NCI-H146 (cell line): ENCODE data around the gene IP6K3.

Source experiments
- DNase-seq: peaks from one replicate; lab custom pipeline; 2025; lab: John Stamatoyannopoulos, UW

Gene IP6K3

DNA sequence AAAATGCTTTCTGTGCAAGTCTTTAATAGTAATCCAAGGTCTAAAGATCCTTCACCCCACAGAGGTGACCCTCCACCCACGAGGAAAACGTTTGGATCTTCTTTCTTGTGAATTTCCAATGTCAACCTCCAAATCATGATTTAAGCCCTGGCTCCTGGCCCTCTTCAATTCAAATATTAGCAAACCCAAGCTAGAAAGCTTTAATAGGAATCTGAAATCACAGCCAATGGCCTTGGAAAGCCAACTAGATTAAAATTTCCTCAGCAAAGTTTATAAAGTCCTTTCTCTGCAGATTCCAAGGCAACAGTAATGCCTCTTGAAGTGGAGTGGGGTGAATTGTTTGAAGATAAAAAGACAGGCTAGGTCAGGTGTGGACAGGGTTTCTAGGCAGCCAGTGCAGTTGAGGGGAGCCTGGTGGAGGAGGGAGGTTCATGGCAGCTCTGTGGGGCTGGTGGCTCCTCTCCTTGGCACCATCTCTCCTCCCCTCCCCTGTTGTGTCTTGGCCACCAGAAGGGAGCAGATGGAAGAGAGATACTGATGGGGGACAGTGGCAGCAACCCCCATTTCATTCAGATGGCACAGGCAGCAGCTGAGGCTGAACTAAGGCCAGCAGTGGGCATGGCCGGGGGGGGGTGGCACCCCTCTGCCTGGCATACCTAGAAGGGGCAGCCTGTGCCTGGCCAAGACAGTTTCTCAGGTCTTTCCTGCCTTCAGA, 23.2 kb downstream of the IP6K3 start:
- no peak for DNase-seq

DNA sequence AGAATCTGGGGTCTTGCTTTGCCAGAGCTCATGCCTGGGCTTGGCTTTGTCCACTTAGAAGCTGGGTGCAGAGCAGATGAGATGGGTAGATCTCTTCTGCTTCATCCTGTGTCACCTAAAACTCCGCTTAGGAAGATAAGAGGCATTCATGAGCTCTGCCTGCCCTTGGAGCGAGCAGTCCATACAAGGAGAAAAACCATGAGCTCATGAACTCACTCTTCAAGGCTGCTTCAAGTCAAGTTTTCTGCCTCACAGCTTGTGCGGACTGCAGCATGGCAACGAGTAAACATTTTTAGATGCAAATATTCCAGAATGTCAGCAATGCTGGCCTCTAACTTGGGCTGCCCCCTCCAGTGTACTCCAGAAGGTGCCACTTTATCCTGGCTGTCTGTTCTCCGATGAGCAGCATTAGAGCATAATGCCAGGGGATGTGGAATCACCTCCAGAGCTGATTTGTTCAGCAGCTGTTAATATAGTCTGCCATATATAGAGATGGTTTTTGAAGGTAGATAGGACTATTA, 24.5 kb downstream of the IP6K3 start:
- no peak for DNase-seq

DNA sequence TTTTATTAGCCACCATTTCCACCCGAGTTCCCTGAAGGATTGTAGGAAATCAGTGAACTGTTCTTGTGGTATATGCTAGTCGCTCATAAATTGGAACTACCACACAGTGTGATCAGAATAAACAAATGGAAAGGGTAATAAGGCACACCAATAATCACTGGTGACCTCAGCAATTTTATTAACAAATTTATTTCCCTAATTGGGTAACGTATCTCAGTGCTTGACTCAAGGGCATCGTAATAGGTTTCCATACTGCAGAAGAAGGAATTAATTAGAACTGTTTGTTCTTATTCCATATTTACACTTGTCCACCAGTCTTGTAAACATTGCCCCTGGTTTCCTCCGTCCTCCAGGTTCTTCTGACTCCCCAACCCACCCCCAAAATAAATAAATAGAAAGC, 25.2 kb downstream of the IP6K3 start:
- DNase-seq, result no peak

DNA sequence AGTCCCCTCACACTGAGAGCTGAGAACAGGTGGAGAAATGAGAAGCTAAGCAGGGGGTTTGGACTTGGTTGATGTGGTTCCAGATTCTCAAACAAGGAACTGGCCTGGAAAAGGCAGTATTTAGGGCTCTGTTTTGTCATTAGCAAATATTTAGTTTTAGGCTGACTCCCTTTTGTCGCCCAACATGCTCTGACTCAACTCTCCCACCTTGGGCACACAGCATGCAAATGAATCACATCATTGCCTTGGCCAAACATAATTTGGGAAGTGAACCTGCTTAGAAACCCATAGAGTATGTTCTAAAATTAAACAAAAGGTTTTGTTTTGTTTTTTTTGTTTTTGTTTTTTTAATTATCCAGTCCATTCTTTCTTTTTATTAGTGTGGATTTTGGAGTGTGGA, 25.7 kb downstream of the IP6K3 start:
- peak; percentile 19 for DNase-seq

DNA sequence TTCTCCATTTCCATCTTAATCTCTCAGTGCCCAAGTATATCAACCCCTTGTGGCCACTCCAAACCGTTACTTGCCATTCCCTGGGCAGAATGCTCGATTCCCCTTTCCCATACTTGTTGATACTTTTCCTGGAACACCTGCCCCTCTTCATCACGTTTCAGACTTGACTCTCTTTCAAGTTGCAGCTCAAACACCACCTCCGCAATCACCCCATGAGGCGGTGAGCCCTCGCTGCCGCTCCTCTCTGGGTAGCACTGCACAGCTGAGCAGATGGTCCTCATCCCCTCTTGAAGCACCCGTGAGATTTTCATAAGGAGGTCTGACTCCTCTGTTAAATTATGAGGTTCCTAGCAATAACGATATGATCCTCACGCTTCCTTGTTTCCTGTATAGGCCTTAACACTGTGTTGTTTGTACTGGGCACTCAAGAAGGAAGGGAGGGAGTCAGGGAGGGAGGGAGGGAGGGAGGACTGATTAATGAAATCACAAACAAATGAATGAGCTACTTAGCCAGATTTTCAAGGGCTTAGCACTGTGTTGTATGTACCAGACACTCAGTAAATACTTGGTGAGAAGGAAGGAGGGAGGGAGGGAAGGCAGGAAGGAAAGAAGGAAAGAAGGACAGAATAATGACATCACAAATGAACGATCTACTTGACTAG, 27.2 kb downstream of the IP6K3 start:
- DNase-seq, result no peak

DNA sequence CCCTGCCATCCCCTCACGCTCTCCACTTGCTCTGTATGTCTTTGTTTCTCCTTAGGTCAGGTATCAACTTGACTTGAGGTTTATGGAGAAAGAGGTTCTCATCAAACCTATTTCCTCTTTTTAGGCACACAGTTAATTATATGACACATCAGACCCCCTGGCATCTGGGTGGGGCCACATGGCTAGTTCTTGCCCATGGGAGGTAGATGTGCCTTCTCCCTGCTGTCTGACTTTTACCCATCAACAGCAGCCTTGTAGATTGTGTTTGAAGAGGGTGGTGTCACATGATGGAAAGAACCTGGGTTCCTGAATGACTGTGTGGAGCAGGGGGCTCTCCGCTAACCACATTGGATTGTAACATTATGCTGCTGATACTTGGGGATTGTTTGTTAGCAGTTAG, 28.0 kb downstream of the IP6K3 start:
- no peak for DNase-seq

DNA sequence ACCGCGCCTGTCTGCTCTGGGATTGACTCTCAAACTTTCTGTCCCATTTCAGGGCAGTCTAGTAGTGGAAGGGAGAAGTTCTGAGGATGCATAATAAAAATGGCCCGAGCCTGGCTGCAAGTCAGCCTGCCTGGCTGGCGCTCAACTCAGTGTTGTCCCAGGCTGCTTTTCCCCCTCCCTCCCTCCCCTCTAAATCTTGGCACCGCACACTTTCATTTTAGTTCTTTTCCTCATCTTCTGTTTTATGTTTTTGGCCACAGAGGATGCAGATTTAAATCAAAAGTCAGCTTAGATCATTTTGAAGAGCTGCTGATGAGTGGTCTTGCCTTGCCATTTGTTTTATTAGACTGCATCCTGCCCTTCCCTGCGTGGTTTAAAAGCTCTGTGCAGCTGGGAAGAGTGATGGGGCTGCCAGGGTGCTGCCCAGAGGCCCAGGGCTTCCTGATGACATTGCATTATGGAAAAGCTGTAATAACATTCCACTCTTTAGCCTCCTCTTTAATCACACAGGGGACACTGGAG, 28.7 kb downstream of the IP6K3 start:
- DNase-seq, result no peak

DNA sequence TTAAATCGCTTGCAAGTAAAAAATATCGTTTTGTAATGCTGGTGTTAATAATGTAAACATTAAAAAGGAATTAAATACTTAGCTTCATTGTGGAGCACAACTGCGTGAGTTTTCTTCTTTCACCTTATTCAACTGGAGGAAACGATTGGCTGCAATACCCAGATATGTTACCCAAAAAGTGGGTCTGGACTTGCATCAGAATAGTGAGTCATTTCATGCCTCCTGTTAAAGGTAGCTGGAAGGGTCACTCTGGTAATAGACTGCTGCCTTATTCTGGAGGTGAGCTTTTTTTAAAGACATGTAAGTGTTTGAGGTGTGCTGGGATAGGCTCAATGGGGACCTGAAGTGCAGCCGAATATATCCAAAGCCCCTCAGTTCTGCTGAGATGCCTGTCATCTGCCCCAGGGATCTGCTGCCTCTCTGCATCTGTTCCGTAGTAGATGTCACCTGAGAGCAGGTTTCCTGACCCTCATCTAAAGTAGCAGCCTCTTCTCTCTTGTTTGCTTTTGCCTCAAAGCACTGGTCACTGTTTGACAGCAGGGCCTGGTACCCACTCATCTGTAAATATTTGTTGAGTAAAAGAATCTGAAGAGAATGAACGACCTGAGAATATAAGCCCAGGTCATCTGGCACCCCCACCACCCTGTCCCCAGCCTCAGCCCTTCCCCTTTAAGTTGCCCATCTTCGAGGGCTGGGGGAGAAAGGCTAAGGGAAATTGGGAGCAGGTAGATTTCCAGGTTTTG, 29.6 kb downstream of the IP6K3 start:
- DNase-seq, result peak; percentile 69

DNA sequence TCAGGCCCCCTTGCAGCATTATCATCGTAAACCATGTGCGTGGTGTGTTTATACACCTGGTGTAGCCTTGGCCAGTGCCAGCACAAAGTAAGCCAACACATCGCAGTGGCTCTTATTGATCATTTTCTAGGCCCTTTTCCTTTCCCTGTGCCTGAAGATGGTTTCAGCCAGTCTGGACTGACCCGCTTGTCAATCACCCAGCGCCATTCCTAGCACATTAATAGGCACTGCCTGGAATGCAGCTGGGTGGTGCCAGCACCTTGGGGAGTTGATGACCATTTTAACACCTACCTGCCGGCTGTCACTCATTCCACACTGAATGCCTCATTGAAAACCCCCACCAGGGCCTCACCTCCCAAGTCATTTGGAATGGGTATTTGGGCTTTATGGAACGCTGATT, 30.3 kb downstream of the IP6K3 start:
- DNase-seq, result peak; percentile 77

DNA sequence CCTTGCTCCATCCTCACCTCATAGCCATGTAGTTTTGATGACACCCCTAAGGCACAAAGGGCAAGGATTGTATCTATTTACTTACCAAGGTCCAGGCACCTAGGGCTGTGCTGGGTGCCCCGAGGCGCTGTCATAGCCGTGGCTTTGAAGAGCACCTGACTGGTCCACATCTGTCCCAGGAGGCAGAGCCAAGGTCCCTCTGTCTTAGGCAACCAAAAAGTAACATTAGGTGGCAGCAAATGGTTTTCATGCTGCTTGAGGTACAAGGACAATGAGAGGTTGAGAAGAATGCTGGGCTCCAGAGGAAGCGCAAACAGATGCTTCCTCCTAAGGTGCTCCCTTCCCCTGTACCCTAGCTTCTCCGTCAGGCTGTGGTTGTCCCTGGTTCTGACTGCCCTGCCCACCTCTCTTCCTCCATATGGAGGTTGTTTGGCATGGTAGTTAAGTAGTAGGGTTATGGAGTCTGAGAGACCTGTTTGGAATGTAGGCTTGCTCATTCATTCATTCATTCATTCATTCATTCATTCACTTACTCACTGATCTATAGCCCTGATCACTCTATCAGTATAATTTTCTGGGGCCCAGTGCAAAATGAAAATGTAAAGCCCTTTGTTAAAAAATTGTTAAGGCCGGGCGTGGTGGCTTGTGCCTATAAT, 32.2 kb downstream of the IP6K3 start:
- DNase-seq, result no peak

DNA sequence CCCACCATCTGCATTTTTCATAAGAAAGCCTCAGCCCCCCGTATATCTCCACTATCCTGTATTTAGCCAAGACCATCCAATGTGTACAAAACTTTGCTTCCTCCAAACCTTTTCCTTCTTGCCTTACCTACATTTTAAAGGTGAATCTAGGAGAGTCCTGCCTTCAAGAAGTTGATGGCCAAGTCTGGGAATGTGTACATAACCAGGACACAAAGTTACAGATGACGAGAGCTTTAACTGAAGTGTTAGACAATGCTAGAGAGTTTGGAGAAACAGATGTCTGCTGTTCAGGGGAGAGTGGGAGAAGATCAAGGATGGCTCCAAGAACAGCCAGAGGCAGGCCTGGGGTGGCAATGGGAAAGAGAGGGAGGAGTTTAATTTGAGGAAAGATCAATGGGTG, 32.9 kb downstream of the IP6K3 start:
- DNase-seq, result no peak

DNA sequence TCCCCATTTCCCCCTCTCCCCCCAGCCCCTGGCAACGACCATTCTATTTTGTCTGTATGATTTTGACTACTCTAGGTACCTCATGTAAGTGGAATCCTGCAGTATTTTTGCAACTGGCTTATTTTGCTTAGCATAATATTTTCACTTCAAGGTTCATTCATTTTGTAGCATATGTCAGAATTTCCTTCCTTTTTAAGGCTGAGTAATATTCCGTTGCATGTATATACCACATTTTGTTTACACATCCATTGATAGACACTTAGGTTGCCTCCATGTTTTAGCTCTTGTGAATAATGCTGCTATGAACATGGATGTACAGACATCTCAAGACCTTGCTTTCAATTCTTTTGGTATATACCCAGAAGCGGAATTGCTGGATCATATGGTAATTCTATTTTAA, 33.8 kb downstream of the IP6K3 start:
- no peak for DNase-seq

DNA sequence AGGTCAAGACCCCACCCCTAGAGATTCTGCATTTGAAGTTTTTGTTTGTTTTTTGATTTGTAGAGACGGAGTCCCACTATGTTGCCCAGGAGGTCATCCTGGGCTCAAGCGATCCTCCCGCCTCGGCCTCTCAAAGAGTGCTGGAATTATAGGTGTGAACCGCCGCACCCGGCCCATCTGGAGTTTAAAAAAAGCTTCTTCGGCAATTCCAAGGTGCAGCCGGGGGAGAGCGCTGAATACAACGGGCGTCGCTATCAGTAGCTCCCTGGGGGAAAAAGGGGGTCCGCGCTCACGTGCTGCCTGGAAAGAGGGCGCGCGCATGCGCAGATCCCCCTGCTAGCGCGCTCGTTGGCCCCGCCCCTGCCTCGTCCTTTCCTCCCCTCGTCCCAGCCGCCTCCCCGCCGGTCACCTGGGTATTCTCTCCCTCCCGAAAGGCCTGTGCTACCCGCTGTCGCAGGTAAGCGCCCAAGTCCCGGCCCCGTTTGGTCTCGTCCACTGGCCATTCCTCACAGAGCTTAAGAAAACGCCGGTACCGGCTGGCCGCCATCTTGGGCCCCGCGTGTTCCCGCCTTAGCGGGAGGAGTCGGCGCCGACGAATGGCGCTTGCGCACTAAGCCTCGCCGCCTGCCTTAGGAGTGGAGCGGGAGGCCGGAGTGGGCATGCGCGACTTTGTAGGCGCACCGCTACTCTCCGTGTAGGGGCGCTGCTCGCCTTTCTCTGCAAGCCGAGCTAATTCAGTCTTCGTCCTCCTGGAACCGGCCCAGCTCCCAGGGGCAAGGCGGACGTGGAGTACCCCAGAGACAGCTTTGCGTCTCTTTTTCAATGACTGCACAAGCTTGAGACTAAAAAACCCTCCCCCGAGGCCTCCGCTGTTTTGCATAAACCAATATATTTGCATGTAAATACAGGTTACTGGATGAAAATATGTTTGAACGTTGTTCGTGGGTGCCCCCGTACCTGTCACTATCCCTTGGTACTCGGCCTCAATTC, 35.3 kb downstream of the IP6K3 start, which contains the start of gene UQCC2:
Gene UQCC2 (minus strand): TSS at position 561 of the 990 bp plus-strand sequence. CDS start 14 bp downstream, at position 547.
- DNase-seq, result peak; percentile 97

DNA sequence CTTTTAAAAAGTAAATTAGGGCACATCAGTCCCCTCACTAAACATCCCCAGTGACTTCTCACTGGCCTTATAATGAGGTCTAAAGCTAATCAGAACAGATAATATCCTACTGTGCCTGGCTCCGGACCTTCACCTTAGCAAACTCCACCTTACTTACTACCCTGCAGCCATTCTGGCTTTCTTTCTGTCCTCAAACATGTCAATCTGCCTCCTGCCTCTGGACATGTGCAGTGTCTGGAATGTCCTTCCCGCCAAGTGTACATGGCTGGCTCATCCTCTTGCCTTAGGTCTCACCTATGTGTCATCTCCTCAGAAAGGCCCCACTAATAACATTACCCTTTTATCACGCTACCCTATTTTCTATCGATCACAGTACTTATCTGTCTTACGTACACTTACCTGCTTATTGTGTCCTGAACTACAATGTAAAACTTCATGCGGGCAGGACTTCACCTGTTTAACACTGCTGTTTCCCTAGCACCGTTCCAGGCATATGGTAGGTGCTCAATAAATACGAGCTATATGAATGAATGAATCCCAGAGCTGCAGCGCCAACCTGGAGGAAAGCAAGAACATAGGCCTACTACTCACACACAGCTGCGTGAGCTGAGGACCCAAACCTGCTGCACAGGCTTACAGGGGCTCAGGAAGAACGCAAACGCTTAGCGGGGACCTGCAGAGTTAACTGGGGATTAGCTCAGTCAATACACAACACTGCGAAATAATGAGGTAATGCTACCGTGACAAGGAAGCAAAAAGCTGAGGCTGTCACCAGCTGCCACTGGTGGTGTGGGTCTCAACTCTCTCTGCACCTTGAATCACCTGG, 36.2 kb downstream of the IP6K3 start:
- peak; percentile 50 for DNase-seq

DNA sequence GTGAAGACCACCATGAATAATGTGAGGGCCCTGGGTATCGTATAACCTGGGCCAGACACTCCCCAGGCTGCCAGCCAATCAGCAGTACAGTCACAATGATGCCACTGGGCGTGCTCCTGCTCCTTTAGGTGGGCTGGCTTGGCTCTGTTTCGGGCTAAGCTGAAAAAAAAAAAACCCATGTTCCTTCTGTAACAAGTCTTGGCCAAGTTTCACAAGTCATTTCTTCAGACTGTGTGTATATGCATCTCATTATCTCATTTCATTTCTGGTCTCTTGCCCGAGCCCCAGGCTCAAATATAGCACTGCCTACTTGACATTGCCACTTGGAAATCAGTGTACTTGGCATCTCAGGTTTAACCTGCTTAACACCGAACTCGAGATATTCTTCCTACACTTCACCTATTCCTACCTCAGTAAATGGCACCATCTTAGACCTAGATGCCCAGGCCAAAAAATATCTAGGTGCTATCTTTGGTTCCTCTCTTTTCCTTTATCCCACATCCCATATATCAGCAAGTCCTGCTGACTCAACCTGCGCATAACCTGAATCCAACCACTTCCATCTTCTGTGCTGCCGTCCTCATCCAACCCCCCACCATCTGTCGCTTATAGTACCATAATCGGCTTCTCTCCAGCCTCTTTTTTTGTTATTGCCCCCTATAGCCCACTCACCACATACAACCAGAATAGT, 37.0 kb downstream of the IP6K3 start:
- no peak for DNase-seq

DNA sequence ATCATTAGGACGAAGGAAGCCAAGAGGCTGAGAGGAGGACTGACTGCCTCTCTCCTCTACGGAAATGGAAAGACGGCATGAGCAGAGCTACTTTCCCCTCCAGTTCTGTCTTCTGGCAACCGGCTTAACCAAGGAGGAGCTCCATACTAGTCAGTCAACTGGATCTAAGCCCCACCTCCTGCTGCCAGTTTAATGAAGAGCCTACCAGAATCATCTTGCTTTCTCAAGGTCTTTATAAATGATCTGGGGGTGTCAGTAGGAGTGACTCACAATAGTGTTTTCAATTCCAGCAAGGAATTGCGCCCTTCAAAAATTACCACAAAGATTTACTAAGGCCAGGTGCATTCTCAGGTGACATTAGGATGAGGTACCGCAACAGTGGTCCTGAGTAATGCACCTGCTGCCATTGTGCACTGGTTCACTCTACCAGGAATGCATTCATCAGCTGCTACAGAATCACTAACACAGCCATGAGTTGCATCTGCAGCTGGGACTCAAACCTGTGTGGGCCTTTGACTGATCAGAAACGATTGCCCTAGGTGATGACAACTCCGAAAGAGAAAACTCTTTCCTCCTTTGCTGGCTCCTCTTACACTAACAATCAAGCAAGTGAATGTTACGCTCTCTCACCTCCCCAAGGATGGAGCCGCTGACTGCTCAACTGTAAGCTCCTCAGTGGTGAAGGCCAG, 38.0 kb downstream of the IP6K3 start:
- no peak for DNase-seq

DNA sequence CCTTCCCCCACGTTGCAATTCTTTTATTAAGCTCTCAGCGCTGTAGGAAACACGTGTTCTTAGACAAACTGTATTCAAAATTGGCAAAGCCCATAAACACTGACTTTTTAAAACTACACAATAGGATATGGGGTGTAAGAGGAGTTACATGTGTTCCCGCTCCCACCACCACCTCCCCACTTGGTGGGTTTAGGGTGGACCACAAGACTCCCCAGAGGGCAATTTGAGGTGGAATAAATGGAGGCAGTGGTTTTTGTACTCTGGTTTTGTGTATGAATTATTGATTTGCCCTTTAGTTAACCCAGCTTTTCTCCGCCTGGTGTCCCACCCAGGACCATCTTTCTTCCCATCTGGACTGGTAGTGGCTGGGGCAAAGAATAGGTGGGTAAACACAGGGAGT, 38.9 kb downstream of the IP6K3 start:
- no peak for DNase-seq

DNA sequence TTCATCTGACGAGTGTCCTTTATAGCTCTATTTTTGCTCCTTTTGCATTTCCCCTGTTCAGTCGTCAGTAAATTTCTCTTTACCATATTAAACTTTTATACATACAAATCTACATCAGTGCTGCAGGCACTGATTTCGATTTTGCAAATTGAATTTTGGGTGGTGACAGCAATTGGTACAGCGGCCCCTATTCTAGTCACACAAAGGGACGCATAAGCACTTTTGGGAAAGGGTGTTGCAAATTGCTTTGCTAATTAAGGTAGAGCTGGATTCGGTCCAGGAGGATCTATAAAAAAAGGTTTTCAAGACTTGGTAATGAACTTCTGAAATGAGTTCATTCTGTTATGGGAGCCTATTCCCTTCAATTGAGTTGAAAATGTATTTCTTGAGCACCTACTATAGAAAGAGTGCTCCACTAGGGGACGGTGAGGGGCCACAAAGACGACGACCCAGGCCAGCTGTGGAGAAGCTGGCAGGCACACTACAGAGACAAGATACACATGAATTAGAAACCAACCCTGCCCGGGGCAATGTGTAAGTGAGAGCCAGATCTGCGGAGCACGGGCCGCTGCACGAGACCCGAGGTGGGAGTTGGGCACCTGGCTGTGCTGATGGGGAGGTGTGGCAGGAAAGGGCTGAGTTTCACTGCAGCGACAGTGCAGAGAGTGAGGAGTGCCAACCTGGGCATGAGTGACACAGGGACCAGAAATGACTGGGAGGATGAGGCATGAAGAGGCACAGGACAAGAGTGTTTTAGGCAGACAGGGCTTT, 40.6 kb downstream of the IP6K3 start:
- DNase-seq, result no peak
